Jurkat, Clone E6-1 (cell line): Measurements from ENCODE around the gene FIGNL2.
"Not testable (repeated sequence)": the region's sequence is repeated elsewhere in the genome, so short reads cannot be mapped to it uniquely, and the experiment has no call there.

Source experiments
- DNase-seq: peaks from one replicate; pipeline ENCODE4 v3.0.0-alpha.2; 2011; ENCODE audit warnings: low read depth, low spot score
- H3K4me3 ChIP-seq: 2 replicates; pipeline ENCODE4 v1.5.1; 2011; ENCODE audit warnings: mild to moderate bottlenecking, low read length, control low read depth, moderate library complexity

The FIGNL2 gene

DNA sequence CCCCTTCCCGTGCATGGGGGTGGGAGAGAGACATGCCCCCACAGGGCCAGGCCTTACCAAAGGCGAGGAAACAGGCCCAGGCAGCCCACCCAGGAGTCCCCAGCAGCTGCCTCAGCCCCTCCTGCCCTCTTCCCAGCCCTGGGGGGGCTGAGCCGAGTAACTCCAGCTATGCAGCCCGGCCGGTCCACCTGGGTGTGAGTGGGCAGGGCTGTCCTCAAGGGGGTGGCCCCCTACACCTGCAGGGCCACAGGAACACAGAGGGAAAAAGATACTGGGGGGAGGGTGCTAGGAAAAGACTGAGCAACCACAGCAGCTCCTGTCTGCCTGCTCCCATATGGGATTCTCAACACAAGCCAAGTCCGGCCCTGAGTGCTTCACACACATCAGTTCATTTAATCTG lies 7.6 kb downstream of the FIGNL2 start:
- DNase-seq: no peak
- no peak overlapping the region for H3K4me3 ChIP-seq

DNA sequence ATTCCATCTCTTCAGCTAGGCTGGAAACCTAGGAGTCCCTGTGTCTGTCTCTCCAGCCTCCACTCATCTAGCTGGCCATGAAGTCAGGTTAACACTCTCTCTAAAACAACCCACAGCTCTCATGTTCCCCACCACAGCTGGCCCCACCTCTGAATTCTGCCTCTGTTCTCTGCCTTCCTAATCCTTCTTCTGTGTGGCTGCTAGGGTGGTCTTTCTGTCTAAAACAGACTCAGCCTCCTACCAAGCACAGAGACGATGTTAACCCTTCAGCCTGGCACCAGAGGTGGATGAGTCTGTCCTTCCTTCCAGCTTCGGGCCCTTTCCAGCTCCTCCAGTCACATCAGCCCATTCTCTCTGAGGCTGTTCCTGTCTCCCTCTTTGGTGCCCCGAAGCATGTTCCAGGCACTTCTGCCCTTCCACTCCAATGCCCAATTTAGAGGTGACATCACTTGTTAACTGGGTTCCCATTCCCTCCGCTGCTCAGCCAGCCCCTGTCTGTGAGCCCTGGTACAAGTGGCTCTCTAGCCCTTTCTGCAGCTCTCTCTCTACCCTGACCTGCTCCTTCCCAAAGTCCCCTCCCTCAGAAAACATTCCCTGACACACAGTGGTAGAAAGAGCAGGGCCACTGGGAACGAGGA lies 9.1 kb downstream of the FIGNL2 start:
- no peak for DNase-seq
- no peak overlapping the region for H3K4me3 ChIP-seq

DNA sequence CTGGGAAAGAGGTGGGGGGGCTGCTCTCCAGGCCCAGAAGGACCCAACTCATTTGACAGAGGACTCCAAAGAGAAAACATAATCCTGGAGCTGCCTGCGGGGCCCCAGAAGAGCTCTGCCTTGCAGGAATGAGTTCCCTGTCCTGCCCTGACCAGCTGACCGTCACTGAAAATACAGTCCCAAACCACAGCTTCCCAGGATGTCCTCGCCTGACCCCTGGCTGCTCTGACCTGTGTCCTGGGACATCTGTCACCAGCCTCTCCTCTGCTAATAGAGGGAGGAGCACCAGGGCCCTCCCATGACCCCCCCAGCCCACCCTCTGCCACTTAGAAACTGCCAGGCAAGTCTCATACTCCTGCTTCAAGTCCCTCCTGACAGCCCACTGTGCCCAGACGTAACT lies 9.8 kb downstream of the FIGNL2 start:
- no peak overlapping the region for H3K4me3 ChIP-seq
- no peak for DNase-seq

DNA sequence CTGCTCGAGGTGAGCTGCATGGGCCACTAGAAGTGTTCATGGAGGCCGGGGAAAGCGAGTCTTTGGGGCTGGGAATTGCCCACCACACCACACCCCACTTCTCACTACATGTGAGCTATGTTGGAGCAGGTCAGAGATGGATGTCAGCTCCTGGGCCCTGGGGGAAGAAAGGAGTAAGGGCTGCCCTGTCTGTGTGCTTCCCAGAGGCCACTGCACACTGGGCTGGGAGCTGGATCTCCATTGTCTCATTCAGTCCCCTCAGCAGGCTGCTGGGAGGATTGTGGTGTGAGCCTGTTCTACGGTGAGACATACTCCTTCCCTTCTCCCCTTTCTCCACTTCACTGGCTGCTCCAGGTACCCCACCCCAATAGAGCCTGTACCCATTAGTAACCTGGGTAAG lies 10.5 kb downstream of the FIGNL2 start:
- H3K4me3 ChIP-seq: no peak overlapping the region

DNA sequence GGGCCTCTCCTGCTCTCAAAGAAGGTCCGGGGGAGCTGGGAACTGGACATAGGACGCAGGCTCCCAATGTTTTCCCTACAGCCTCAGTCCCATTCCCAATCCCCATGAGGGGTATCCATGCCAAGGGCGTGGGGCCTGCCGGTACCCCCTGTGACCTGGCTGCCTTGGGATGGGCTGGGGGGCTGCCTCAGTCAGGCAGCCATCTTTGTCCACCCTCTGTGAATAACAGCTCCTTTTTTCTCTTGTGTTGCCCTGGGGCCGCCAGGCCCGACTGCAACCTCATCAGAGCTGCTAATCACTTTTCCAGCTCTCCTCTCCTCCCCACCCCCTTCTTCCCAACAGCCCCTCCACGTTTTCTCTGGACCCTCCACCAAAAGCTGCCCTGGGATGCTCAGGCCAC lies 11.2 kb downstream of the FIGNL2 start:
- no peak for DNase-seq
- no peak overlapping the region for H3K4me3 ChIP-seq

More for the DNA sequence above, 10.5 kb downstream of the FIGNL2 start:
- no peak for DNase-seq

DNA sequence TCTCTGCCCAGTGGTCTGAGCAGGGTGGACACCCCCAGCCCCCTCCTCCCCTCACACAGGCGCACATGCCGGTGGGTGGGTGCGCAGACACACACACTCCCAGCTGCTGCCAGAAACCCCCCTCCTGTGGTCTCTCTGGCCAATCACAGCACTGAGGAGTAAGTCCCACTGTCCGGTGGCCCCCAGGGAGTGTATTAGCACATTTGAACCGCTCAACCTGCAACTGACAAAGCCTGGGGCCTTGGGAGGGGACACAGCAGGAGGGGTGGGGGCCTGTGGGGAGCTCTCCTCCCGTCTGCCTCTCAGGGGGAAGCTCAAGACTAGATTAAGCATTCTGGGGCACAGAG lies 11.7 kb downstream of the FIGNL2 start:
- no peak for DNase-seq
- no peak overlapping the region for H3K4me3 ChIP-seq

DNA sequence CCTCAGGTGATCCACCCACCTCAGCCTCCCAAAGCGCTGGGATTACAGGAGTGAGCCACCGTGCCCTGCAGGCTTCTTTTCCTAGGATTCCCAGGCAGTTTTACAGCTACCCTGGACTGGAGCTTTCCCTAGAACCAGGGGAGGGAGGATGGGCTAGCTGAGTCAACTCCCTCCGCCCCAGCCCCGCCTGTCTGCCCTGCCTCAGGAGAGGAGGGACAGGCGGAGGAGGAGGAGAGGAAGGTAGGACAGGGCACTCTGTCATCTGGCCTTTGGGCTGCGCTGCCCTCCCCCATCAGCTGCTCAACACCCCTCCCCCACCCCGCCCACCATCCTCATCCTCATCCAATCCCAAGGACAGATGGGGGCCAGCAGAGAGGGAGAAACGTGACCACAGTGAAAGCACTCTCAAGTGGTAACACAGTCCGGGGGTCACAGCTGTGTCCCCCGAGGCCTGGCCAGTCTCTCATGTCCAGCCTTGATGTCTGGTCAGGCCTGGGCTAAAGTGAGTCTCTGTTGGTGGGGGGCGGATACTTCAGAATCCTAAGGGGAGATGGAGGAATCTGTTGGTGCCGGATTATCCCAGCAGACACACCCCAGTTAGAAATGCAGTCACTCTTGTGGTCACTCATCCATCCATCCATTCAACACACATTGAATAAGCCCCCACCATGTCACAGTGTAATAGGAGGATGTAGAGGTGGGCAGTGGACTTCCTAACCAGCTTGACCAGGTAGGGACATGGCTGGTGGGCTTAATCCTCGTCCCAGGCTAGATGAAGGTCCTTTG lies 12.3 kb downstream of the FIGNL2 start:
- no peak overlapping the region for H3K4me3 ChIP-seq
- no peak for DNase-seq

DNA sequence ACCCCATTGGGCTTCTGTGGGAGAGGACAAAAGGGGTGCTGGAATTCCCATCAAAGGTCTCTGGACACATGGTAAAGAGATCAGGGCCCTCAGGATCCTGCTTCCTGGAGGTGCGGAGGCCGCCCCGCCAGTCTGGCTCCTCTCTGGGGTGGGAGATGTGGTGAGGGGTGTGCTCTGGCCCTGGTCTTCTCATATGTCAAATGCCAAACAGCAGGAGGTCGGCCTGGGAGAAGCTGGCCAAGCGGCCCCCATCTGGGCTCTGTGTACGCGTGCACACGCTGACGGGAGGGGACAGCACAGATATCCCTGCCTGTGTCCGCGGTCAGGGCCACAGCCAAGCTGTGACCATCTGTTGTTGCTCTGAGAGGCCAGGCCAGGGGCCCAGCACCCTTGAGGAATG lies 14.1 kb downstream of the FIGNL2 start:
- no peak overlapping the region for H3K4me3 ChIP-seq
- no peak for DNase-seq

DNA sequence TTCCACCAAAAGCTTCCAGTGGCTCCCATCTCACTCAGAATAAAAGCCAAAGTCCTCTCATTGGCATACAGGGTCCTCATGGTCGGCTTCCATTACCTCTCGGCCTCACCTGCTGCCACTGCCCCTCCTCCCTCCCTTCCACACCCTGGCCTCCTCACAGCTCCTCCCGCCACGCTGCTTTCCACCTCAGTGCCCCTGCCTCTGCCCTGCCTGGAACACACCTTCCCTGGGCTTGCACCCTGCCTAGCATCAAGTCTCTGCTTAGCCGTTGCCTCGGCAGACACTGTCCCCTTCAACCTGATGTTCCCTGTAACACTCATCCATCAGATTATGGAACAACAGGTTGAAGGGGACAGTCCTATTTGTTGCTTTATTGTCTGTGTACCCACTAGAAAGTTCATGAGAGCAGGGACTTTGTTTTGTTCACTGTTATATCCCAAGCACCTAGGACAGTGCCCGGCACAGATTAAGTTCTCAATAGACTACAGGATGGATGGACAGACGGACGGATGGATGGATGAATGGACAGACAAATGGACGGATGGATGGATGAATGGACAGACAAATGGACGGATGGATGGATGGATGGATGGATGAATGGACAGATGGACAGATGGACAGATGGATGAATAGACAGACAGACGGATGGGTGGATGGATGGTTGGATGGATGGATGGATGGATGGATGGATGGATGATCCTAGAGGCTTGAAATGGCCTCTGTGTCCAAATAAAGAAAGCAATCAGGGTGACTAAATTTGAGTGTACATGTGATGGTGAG lies 14.9 kb downstream of the FIGNL2 start:
- DNase-seq: no peak

DNA sequence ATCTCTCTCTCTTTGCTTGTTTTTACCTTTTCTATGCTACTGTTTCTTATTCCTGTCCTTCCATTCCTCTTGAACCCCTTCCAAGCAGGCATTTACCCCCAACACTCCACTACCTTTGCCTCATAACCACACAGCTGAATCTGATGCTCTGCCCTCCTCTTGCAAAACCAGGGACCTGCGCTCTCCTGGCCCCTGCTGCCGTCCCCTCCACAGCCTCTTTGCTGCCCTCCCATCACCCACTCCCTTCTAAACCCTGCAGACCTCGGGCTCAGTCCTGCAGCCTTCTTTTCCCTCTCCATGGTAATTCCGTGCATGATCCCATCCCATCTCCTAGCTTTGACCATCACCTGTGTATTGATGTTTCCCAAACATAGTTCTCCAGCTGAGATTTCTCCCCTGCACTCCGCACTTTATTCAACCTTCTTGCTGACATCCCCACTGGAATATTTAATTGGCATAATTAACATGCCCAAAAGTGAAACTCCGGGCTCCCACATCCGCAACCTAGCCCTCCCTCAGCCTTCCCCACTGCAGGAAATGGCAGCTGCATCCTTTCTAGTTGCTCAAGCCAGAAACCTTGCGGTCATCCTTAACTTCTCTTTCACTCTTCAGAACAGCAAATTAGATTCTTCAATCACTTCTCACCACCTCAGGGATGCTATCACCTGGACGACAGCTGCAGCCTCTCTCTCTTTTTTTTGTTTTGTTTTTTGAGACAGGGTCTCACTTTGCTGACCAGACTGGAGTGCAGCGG lies 16.0 kb downstream of the FIGNL2 start:
- peak; percentile 87 for DNase-seq
- H3K4me3 ChIP-seq: no peak overlapping the region

More for the DNA sequence above, 14.9 kb downstream of the FIGNL2 start:
- H3K4me3 ChIP-seq: no peak overlapping the region

DNA sequence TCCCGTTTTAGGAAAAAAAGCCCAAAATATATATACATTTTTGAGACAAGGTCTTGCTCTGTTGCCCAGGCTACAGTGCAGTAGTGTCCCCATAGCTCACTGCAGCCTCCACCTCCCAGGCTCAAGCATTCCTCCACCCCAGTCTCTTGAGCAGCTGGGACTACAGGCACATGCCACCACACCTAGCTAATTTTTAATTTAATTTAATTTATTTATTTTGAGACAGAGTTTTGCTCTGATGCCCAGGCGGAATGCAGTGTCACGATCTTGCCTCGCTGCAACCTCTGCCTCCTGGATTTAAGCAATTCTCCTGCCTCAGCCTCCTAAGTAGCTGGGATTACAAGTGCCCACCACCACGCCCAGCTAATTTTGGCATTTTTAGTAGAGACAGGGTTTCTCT lies 16.7 kb downstream of the FIGNL2 start:
- not testable (repeated sequence) for DNase-seq, H3K4me3 ChIP-seq

DNA sequence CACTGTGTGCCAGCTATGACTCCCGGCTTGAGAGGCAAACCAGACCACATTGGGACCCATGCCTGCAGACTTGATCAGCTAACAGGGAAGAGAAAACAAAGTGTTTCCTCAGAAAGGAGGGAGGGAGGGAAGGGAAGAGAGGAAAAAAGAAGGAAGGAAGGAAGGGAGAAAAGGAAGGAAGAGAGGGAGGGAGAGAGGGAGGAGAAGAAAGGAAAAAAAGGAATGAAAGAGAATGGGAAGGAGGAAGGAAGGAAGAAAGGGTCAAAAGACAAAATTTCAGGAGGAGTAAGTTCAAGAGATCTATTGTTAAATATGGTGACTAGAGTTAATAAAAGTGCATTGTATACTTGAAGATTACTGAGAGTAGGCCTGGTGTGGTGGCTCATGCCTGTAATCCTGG lies 18.9 kb downstream of the FIGNL2 start:
- DNase-seq: no peak

DNA sequence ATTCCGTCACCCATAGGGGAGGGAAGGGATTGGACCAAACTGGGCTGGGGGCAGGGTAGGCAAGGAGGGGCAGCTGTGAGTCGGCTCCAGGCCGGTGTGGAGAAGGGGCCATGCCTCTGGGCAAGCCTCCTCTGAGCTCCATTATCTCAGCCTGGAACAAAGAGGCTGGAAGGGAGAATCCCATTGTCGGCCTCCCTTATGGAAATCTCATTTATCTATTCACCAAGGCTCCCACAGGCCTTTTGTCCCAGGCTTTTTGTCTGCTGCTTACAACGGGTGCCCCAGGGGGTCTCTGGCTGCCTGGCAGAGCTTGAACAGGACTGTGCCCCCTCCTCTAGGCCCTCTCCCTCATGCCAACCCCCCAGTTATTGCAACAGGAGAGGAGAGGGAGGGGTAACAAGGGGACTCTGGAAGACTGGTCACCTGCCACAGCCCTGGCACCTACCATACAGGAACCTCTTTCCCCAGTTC lies 19.5 kb downstream of the FIGNL2 start:
- no peak for DNase-seq

More for the DNA sequence above, 18.9 kb downstream of the FIGNL2 start:
- no peak overlapping the region for H3K4me3 ChIP-seq

DNA sequence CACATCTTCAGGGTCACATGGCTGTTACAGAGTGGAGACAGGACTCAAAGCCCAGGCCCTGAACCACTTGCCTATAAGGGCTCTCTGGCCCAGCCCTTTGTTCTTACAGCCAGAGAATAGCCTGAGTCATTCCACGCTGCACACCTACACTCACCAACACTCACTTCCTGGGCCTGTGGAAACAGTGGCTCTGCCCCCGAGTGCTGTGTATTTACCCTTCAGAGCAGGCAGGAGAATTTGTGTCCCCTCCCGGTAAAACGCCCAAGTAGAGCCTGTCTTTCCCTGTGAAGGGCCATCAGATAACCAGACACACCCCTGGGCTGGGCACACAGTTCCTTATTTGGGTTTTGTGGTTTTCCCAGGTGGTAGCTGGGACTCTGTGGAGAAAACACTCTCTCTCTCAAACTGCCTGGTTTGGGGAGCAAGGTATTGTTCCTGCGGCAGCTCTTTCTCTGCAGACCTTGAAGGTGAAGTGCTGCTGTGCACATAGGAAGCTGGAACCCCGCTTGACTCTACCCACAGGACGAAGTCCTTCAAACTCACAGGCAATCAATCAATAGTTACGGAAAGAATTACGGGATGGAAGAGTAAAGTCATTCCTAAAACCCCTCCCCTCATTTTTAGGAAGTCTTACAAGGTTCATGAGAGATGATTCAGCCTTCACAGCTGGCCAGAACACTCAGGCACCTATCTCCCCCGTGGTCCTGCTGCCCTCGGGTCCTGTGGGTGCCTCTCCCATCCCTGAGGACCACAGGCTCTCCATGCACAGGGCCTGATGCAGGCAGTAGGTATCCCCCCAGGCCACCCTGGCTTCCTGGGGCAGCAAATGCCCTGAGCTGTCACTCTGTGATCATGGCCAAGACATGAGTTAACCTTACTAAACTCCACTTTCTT lies 20.3 kb downstream of the FIGNL2 start:
- H3K4me3 ChIP-seq: no peak overlapping the region
- DNase-seq: peak; percentile 63

More for the DNA sequence above, 19.5 kb downstream of the FIGNL2 start:
- H3K4me3 ChIP-seq: no peak overlapping the region

DNA sequence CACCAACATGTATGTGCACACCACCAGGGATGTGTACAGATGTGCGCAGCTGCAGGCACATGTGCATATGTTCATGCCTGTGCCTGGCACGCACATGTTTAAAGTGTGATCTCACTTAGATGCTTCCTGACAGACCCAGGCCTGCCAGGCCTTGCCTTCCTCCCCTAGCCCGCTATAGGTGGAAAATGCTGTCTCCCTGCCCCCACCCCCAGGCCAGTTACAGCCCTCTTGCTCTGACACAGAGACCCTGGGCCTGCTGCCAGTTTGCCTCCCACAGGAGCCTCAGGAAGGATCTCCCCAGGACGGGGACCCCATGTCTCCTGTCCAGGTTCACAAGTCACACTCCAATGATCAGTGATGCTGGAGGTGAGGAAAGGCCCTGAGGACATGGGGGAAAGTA lies 21.6 kb downstream of the FIGNL2 start:
- no peak overlapping the region for H3K4me3 ChIP-seq
- DNase-seq: no peak

DNA sequence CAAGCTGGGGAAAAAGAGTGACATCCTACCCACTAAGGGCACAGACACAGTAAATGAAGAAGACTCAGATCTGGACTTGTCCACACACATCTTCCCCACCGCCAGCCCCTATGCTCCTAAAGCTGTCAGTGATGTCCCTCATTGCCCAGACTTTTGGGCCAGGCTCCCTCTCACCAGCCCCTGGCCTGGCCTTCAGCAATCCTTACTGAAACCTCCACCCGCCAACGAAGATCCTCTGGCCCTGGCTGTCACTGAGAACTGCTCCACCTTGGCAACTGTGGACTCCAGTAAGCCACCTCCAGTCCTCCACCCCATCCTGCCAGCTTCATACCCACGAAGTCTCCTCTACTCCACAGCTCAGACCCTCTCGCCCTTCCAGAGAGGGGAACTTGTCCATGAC lies 23.3 kb downstream of the FIGNL2 start:
- DNase-seq: no peak
- no peak overlapping the region for H3K4me3 ChIP-seq

DNA sequence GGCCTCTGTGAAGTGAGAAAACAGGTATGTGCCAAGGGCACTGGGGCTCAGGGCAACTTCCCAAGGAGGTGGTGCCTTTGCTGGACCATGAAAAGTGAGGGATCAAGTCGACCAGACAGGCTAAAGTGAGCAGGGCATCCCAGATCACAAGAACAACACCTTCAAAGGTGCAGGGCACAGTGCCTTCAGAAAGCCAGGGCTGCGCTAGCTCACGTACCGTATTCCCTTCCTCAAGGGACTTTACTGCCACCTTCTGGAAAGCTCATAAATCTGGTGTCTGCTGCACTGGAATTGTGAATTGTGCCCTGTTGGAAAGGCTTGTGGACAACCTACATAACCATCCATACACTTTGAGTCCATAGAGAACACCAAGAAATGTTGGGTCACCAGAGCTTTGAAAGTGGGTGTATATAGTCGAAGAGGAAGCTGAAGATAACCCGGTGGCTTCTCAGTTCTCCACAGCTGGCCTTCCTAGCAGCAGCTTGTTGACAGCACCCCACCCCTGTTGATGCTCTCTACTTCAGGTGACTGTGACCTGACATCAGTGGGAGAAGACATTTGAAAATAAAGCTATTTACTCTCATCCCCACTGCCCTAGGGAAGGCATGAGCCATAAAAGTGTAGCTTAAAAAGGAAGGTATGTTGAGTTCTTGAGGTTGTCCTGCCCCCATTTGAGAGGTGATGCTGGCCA lies 24.5 kb downstream of the FIGNL2 start:
- DNase-seq: peak; percentile 64

DNA sequence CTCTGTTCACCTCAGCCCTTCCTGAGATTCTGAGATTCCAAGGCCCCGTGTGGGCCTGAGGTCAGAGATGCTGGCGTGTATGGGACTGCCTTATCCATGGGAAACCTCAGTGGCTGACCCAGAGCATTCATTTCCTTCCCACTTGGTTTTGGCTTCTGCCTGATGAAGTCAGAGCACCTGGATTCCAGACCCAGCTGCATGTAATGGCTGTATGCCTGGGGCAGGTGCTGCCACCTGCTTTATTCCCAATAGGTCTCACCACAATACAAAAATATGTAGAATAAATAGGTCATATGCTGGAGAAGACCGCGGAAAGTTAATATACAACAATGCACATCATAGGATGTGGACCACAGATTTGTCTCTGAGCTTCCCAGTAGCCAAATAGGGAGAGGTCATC lies 25.6 kb downstream of the FIGNL2 start:
- no peak for DNase-seq
- H3K4me3 ChIP-seq: no peak overlapping the region

More for the DNA sequence above, 24.5 kb downstream of the FIGNL2 start:
- H3K4me3 ChIP-seq: no peak overlapping the region
